ENCODE results near the gene TRPC4AP.
A peak's percentile ranks its signal among the peaks of the same experiment; 100 is the strongest.

The TRPC4AP gene

GRCh38 chr20:35131934-35132333 lies 39.3 kb upstream of the TRPC4AP start:
- TF ChIP-seq OSR1 (CRISPR knock-in tag; IDR thresholded peaks at IDR 0.05), result no peak
- no peak for TF ChIP-seq ZFP3 (CRISPR knock-in tag; IDR thresholded peaks at IDR 0.05)
- no peak for TF ChIP-seq SNAI2 (CRISPR knock-in tag; IDR thresholded peaks at IDR 0.05)
- TF ChIP-seq ZNF70 (CRISPR knock-in tag; IDR thresholded peaks at IDR 0.05), result no peak
- no peak for TF ChIP-seq ZNF565 (CRISPR knock-in tag; conservative IDR thresholded peaks at IDR 0.05; ENCODE audit: low read depth)
- ATAC-seq, result no peak

- peak; percentile 61; the same call in 2 of the 3 replicates for ATAC-seq
- TF ChIP-seq RARB (CRISPR knock-in tag; IDR thresholded peaks at IDR 0.05) (no peak), PPARA (CRISPR knock-in tag; IDR thresholded peaks at IDR 0.05; ENCODE audit: borderline replicate concordance) (no peak), ESRRG (CRISPR knock-in tag; IDR thresholded peaks at IDR 0.05) (no peak), ZC3H10 (CRISPR knock-in tag; IDR thresholded peaks at IDR 0.05) (no peak), TSHZ2 (CRISPR knock-in tag; IDR thresholded peaks at IDR 0.05) (no peak), ZNF8 (CRISPR knock-in tag; IDR thresholded peaks at IDR 0.05) (no peak), ZNF70 (CRISPR knock-in tag; IDR thresholded peaks at IDR 0.05) (no peak), ZFP30 (CRISPR knock-in tag; IDR thresholded peaks at IDR 0.05) (no peak)
Measured at GRCh38 chr20:35129647-35130069, 37.1 kb upstream of the TRPC4AP start.

GRCh38 chr20:35125753-35126152 lies 33.1 kb upstream of the TRPC4AP start:
- no peak for TF ChIP-seq ISL1 (CRISPR knock-in tag; IDR thresholded peaks at IDR 0.05)
- no peak for TF ChIP-seq CSRNP3 (CRISPR knock-in tag; IDR thresholded peaks at IDR 0.05)
- no peak for TF ChIP-seq ZNF8 (CRISPR knock-in tag; IDR thresholded peaks at IDR 0.05)
- TF ChIP-seq ZNF565 (CRISPR knock-in tag; conservative IDR thresholded peaks at IDR 0.05; ENCODE audit: low read depth), result no peak
- TF ChIP-seq ARNTL (CRISPR knock-in tag; IDR thresholded peaks at IDR 0.05; ENCODE audit: borderline replicate concordance, low read depth), result no peak
- TF ChIP-seq ZNF70 (CRISPR knock-in tag; IDR thresholded peaks at IDR 0.05), result no peak
- no peak for TF ChIP-seq ZFP30 (CRISPR knock-in tag; IDR thresholded peaks at IDR 0.05)
- TF ChIP-seq TOX (CRISPR knock-in tag; IDR thresholded peaks at IDR 0.05; ENCODE audit: borderline replicate concordance), result no peak
- TF ChIP-seq OSR1 (CRISPR knock-in tag; IDR thresholded peaks at IDR 0.05), result no peak
- no peak for TF ChIP-seq SNAI2 (CRISPR knock-in tag; IDR thresholded peaks at IDR 0.05)
- no peak for TF ChIP-seq ZC3H10 (CRISPR knock-in tag; IDR thresholded peaks at IDR 0.05)
- TF ChIP-seq PATZ1 (CRISPR knock-in tag; IDR thresholded peaks at IDR 0.05; ENCODE audit: borderline replicate concordance), result no peak
- no peak for TF ChIP-seq TCF4 (CRISPR knock-in tag; IDR thresholded peaks at IDR 0.05; ENCODE audit: borderline replicate concordance)
- no peak for TF ChIP-seq PPARA (CRISPR knock-in tag; IDR thresholded peaks at IDR 0.05; ENCODE audit: borderline replicate concordance)
- TF ChIP-seq POU6F1 (CRISPR knock-in tag; IDR thresholded peaks at IDR 0.05; ENCODE audit: borderline replicate concordance, low read depth), result no peak
- TF ChIP-seq BACH2 (CRISPR knock-in tag; IDR thresholded peaks at IDR 0.05; ENCODE audit: borderline replicate concordance), result no peak
- no peak for ATAC-seq

GRCh38 chr20:35122756-35123405 lies 30.3 kb upstream of the TRPC4AP start:
- TF ChIP-seq CSRNP3 (CRISPR knock-in tag; IDR thresholded peaks at IDR 0.05) (no peak), BACH2 (CRISPR knock-in tag; IDR thresholded peaks at IDR 0.05; ENCODE audit: borderline replicate concordance) (no peak), CSDC2 (CRISPR knock-in tag; IDR thresholded peaks at IDR 0.05) (no peak), ZC3H10 (CRISPR knock-in tag; IDR thresholded peaks at IDR 0.05) (no peak), ZNF70 (CRISPR knock-in tag; IDR thresholded peaks at IDR 0.05) (no peak), PPARA (CRISPR knock-in tag; IDR thresholded peaks at IDR 0.05; ENCODE audit: borderline replicate concordance) (no peak), TOX (CRISPR knock-in tag; IDR thresholded peaks at IDR 0.05; ENCODE audit: borderline replicate concordance) (no peak), OSR1 (CRISPR knock-in tag; IDR thresholded peaks at IDR 0.05) (no peak), ZFP30 (CRISPR knock-in tag; IDR thresholded peaks at IDR 0.05) (no peak), ESRRG (CRISPR knock-in tag; IDR thresholded peaks at IDR 0.05) (no peak)
- no peak for ATAC-seq
